Right lobe of liver (tissue), 6 donors: ENCODE measurements around the gene F13A1. TPM values are rescaled to one million over a fixed set of nuclear protein-coding genes. Genes with fewer than 3 reads are reported as not detected.

ENCODE experiments used
- ATAC-seq, 4 donors: fragments of 200-7000 bp; cut with Tn5 transposase; one replicate each; pipeline ENCODE4 v1.9.1; 2020; ENCODE audit warnings: mild to moderate bottlenecking in 4 of 4, moderate library complexity in 4 of 4
- DNase-seq, 3 donors: peaks; one replicate each; pipeline ENCODE4 v3.0.0-alpha.2; 2020
- H3K27ac ChIP-seq, 3 donors: fragments of 200-600 bp; one replicate each; pipeline ENCODE4 v1.8.0; 2022
- H3K27me3 ChIP-seq, 2 donors: fragments of 200-600 bp; one replicate each; pipeline ENCODE4 v1.8.0; 2022
- H3K36me3 ChIP-seq, 4 donors: fragments of 200-600 bp; sonication (generic) in 1 of 4; one replicate each; pipeline versions ENCODE4 v1.5.1 to v1.8.0; 2017 to 2022; ENCODE audit warnings: control low read depth in 1 of 4
- H3K4me1 ChIP-seq, 4 donors: fragments of 200-600 bp; sonication (generic) in 1 of 4; one replicate each; pipeline versions ENCODE4 v1.5.1 to v1.8.0; 2017 to 2022; ENCODE audit warnings: control low read depth in 1 of 4
- H3K4me3 ChIP-seq, 3 donors: fragments of 200-600 bp; one replicate each; pipeline ENCODE4 v1.8.0; 2022
- H3K9me3 ChIP-seq, 4 donors: fragments of 200-600 bp; sonication (generic) in 1 of 4; one replicate each; pipeline versions ENCODE4 v1.5.1 to v1.8.0; 2017 to 2022; ENCODE audit warnings: control low read depth in 1 of 4
- POLR2A ChIP-seq: fragments of 450-650 bp; IDR thresholded peaks from one replicate; pipeline ENCODE4 v1.6.1; 2017; ENCODE audit warnings: antibody characterized with exemption, mild to moderate bottlenecking
- WGBS: methylation state at CpG from one replicate; pipeline ENCODE4 v1.1.6; 2018; ENCODE audit warnings: low coverage, low lambda C conversion rate; ENCODE audit not compliant: insufficient coverage; ENCODE audit errors: missing lambda C conversion rate; 5-methylcytosine and 5-hydroxymethylcytosine counted together
- intact Hi-C, 2 donors: fragments of 100-400 bp; cut with DNase I; formaldehyde crosslinking; loops; one replicate each; pipeline versions ENCODE4 v1.11.2 to v1.14.1; 2022
- total RNA-seq, 6 experiments: library from RNA; depleted of rRNA in 2 of 6; stranded (reverse); fragments of >200 nt in 2 of 6; fragmentation: NEBNext Ultra II Directional in 3 of 6; extraction: Animal tissue kit (Norgen Biotek cat#: 25700) in 3 of 6; gene quantifications; one replicate each; pipeline versions ENCODE4 v1.1.0 to v1.2.4, GENCODE V29; 2016 to 2023
- TF ChIP-seq, protein P1 (sequence below), 4 donors: fragments of 200-600 bp in 3 of 4; fragments of 450-650 bp in 1 of 4; IDR thresholded peaks; one replicate each; pipeline versions ENCODE4 v1.5.1 to v1.8.0; 2016 to 2022; ENCODE audit warnings: antibody characterized with exemption in 4 of 4, mild to moderate bottlenecking in 2 of 4
- donor health status: DM: no; HTN: yes; CAD: no.
- donor health status: DM: no; HTN: no; CAD: no.
- donor health status: DM: no; HTN: no; CAD: no.
- donor health status: DM: no; HTN: yes; CAD: no.
- donor health status: DM: no; HTN: yes; CAD: no.

The F13A1 gene
- total RNA-seq, 6 experiments from 2014 or later: 0.86 to 10.1 (median 2.1) TPM

GRCh38 chr6:6178795-6179194 is 141.7 kb downstream of the F13A1 start:
- no peak for DNase-seq
- Histone ChIP-seq H3K27ac (no peak overlapping the region), H3K9me3 (no peaks in the 10 kb centered on the region), H3K4me3 (no peak overlapping the region), H3K4me1 (no peaks in the 10 kb centered on the region), H3K27me3 (no peaks in the 10 kb centered on the region), H3K36me3 (no peaks in the 10 kb centered on the region)
- 37% methylated on average over 6 of the region's 6 CpGs for WGBS
- TF ChIP-seq, protein P1, sequence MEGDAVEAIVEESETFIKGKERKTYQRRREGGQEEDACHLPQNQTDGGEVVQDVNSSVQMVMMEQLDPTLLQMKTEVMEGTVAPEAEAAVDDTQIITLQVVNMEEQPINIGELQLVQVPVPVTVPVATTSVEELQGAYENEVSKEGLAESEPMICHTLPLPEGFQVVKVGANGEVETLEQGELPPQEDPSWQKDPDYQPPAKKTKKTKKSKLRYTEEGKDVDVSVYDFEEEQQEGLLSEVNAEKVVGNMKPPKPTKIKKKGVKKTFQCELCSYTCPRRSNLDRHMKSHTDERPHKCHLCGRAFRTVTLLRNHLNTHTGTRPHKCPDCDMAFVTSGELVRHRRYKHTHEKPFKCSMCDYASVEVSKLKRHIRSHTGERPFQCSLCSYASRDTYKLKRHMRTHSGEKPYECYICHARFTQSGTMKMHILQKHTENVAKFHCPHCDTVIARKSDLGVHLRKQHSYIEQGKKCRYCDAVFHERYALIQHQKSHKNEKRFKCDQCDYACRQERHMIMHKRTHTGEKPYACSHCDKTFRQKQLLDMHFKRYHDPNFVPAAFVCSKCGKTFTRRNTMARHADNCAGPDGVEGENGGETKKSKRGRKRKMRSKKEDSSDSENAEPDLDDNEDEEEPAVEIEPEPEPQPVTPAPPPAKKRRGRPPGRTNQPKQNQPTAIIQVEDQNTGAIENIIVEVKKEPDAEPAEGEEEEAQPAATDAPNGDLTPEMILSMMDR (IDR thresholded peaks at IDR 0.05): no peak
- no peak for TF ChIP-seq POLR2A
- ATAC-seq: no peak
- intact Hi-C loops: no loop called here

GRCh38 chr6:6177754-6178153 is 142.7 kb downstream of the F13A1 start:
- no peak overlapping the region for H3K4me3 ChIP-seq
- TF ChIP-seq, protein P1 (IDR thresholded peaks at IDR 0.05): no peak
- no peak for TF ChIP-seq POLR2A
- DNase-seq (no peak), ATAC-seq (no peak)
- H3K9me3 ChIP-seq: no peaks in the 10 kb centered on the region
- H3K27ac ChIP-seq: no peak overlapping the region
- WGBS: 67% methylated on average over 4 of the region's 4 CpGs
- no peaks in the 10 kb centered on the region for H3K4me1 ChIP-seq
- no peaks in the 10 kb centered on the region for H3K36me3 ChIP-seq
- H3K27me3 ChIP-seq: no peaks in the 10 kb centered on the region
- intact Hi-C loops: no loop called here

DNA sequence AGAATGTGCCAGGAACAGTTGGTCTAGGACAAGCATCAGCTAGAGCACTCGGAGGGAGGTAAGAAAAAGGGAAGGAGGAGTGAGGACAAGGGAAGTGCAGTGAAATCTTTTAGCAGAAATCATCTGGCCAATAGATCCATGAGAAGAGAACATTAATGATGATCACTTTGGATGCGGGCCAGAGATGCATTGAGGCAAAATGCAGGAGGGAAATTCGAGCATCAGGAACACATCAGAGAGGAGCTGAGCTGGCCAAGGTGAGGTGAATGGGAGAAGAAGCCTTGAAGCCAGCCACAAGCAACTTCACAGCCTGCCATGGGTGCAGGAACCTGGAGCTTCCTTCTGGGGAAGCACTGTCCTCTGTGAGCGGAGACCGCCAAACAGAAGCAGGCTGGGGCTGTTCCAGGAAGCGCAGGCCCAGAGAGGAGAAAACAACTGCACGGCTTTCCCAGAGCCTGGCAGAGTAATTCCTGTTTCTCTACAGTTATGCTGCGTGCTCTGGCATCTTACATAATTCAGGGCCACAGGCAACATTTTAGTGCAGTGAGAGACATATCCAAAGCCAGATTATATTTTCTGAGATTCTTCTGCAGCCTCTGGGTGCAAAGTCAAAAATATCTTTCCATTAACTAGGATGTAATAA is 143.8 kb downstream of the F13A1 start:
- Histone ChIP-seq H3K36me3 (no peaks in the 10 kb centered on the region), H3K4me3 (no peak overlapping the region), H3K27ac (no peak overlapping the region), H3K4me1 (no peaks in the 10 kb centered on the region), H3K9me3 (no peaks in the 10 kb centered on the region), H3K27me3 (no peaks in the 10 kb centered on the region)
- peak in 2 of 4 donors; percentile 22 to 43 for ATAC-seq
- TF ChIP-seq, protein P1 (IDR thresholded peaks at IDR 0.05): no peak
- TF ChIP-seq POLR2A: no peak
- 26% methylated on average over 3 of the region's 8 CpGs for WGBS
- intact Hi-C loops: no loop called here
- no peak for DNase-seq

DNA sequence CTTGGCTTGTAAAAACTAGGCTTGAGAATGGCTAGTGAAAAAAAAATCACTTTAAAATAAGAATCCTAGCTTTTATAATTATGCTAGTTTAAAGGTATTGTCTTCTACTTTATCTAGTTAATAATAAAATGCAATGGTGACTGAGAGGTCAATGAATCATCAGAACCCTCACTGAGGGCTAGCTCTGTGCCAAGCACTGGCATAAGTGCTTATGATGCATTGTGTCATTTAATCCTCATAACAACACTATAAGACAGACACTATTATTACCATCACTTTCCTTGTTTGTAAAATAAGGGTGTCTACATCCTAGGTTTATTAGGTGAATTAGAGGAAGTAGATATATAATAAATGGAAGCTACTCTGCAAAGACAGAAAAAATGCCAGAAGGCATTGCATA is 144.3 kb downstream of the F13A1 start:
- DNase-seq: no peak
- no peaks in the 10 kb centered on the region for H3K4me1 ChIP-seq
- intact Hi-C loops: no loop called here
- H3K4me3 ChIP-seq: no peak overlapping the region
- H3K27me3 ChIP-seq: no peaks in the 10 kb centered on the region
- H3K36me3 ChIP-seq: no peaks in the 10 kb centered on the region
- TF ChIP-seq POLR2A: no peak
- H3K9me3 ChIP-seq: no peaks in the 10 kb centered on the region
- no peak overlapping the region for H3K27ac ChIP-seq
- ATAC-seq: no peak

DNA sequence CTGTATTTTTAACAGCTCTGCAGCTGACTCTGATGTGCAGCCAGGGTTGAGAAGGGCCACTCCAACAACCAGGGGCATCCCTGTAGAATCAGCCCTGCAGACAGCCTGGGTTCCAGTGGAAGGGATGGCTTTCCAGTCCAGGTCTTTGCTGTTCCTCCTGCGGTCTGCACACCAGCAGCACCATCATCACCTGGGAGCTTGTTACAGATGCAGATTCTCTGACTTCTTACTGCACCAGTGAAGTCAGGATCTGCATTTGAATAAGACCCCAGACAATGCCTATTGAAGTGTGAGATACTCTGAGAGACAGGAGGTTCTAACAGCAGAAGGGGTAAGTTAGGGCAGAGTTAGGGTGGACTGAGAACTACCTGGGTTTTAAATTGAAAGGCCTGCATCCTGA is 151.3 kb downstream of the F13A1 start:
- Histone ChIP-seq H3K4me1 (no peaks in the 10 kb centered on the region), H3K4me3 (no peak overlapping the region), H3K36me3 (no peaks in the 10 kb centered on the region), H3K27ac (no peak overlapping the region), H3K27me3 (no peaks in the 10 kb centered on the region), H3K9me3 (no peaks in the 10 kb centered on the region)
- no peak for TF ChIP-seq POLR2A
- TF ChIP-seq, protein P1 (IDR thresholded peaks at IDR 0.05): no peak
- ATAC-seq: no peak
- 50% methylated on average over 1 of the region's 1 CpG for WGBS
- intact Hi-C loops: no loop called here
- DNase-seq: no peak
